ENCODE measurements around the gene RHOJ. TPM values are rescaled to one million over a fixed set of nuclear protein-coding genes. Genes with fewer than 3 reads are reported as not detected.
A peak's percentile ranks its signal among the peaks of the same experiment; 100 is the strongest.

The RHOJ gene
- total RNA-seq, 2 experiments from 2014 or later = not detected

- no peak for ATAC-seq (ENCODE audit: low read depth)
- Mint-ChIP-seq H3K36me3 (no peaks in the 10 kb centered on the region), H3K4me3 (no peak overlapping the region), H3K9me3 (no peaks in the 10 kb centered on the region), H3K27me3 (peaks cover 5% of the 10 kb centered on the region), H3K4me1 (no peaks in the 10 kb centered on the region), H3K27ac (no peak overlapping the region)
- POLR2A ChIA-PET = no interaction called here
- no peak for DNase-seq
These were observed 79.0 kb downstream of the RHOJ start for GRCh38 chr14:63282997-63283883.

GRCh38 chr14:63283884-63284248 lies 79.6 kb downstream of the RHOJ start:
- H3K27me3 Mint-ChIP-seq = peaks cover 5% of the 10 kb centered on the region
- no peaks in the 10 kb centered on the region for H3K36me3 Mint-ChIP-seq
- no peaks in the 10 kb centered on the region for H3K4me1 Mint-ChIP-seq
- DNase-seq = no peak
- POLR2A ChIA-PET = no interaction called here
- no peak overlapping the region for H3K27ac Mint-ChIP-seq
- H3K9me3 Mint-ChIP-seq = no peaks in the 10 kb centered on the region
- no peak for ATAC-seq (ENCODE audit: low read depth)
- no peak overlapping the region for H3K4me3 Mint-ChIP-seq

GRCh38 chr14:63286071-63286470 lies 81.8 kb downstream of the RHOJ start:
- DNase-seq = no peak
- Mint-ChIP-seq H3K27me3 (peaks cover 7% of the 10 kb centered on the region), H3K36me3 (no peaks in the 10 kb centered on the region), H3K4me1 (no peaks in the 10 kb centered on the region), H3K4me3 (no peak overlapping the region), H3K9me3 (no peaks in the 10 kb centered on the region), H3K27ac (no peak overlapping the region)
- no peak for ATAC-seq (ENCODE audit: low read depth)
- POLR2A ChIA-PET = no interaction called here

- Mint-ChIP-seq H3K36me3 (no peaks in the 10 kb centered on the region), H3K4me3 (no peak overlapping the region)
- POLR2A ChIA-PET = interaction anchor here (0.9 kb wide), 1 partner anchor 132 kb away, joined by 4 read pairs; no protein-coding TSS in a partner anchor
These were observed 83.6 kb downstream of the RHOJ start for GRCh38 chr14:63287666-63288483.

GRCh38 chr14:63288853-63289252 lies 84.6 kb downstream of the RHOJ start:
- ATAC-seq (ENCODE audit: low read depth) = no peak
- H3K4me1 Mint-ChIP-seq = no peaks in the 10 kb centered on the region
- no peak overlapping the region for H3K4me3 Mint-ChIP-seq
- POLR2A ChIA-PET = no interaction called here
- no peaks in the 10 kb centered on the region for H3K36me3 Mint-ChIP-seq
- no peak overlapping the region for H3K27ac Mint-ChIP-seq
- no peaks in the 10 kb centered on the region for H3K9me3 Mint-ChIP-seq
- peaks cover 11% of the 10 kb centered on the region for H3K27me3 Mint-ChIP-seq
- DNase-seq = no peak

More at GRCh38 chr14:63287666-63288483, 83.6 kb downstream of the RHOJ start:
- no peak overlapping the region for H3K27ac Mint-ChIP-seq
- no peaks in the 10 kb centered on the region for H3K4me1 Mint-ChIP-seq
- ATAC-seq (ENCODE audit: low read depth) = no peak
- no peak for DNase-seq
- no peaks in the 10 kb centered on the region for H3K9me3 Mint-ChIP-seq
- H3K27me3 Mint-ChIP-seq = peaks cover 6% of the 10 kb centered on the region

GRCh38 chr14:63290741-63291430 lies 86.6 kb downstream of the RHOJ start:
- H3K4me1 Mint-ChIP-seq = peaks cover 5% of the 10 kb centered on the region
- no peak overlapping the region for H3K4me3 Mint-ChIP-seq
- no peak for ATAC-seq (ENCODE audit: low read depth)
- no peak overlapping the region for H3K27ac Mint-ChIP-seq
- H3K27me3 Mint-ChIP-seq = peaks cover 11% of the 10 kb centered on the region
- no peaks in the 10 kb centered on the region for H3K9me3 Mint-ChIP-seq
- H3K36me3 Mint-ChIP-seq = no peaks in the 10 kb centered on the region
- POLR2A ChIA-PET = no interaction called here
- no peak for DNase-seq

- no peak for ATAC-seq (ENCODE audit: low read depth)
- no peak overlapping the region for H3K27ac Mint-ChIP-seq
- H3K27me3 Mint-ChIP-seq = peaks cover 13% of the 10 kb centered on the region
- no peaks in the 10 kb centered on the region for H3K36me3 Mint-ChIP-seq
- POLR2A ChIA-PET = no interaction called here
- no peaks in the 10 kb centered on the region for H3K9me3 Mint-ChIP-seq
- no peak for DNase-seq
- H3K4me3 Mint-ChIP-seq = no peak overlapping the region
- H3K4me1 Mint-ChIP-seq = peaks cover 5% of the 10 kb centered on the region
These were observed 88.6 kb downstream of the RHOJ start for GRCh38 chr14:63292805-63293204.

- POLR2A ChIA-PET = no interaction called here
- Mint-ChIP-seq H3K36me3 (no peaks in the 10 kb centered on the region), H3K27me3 (peaks cover 12% of the 10 kb centered on the region), H3K27ac (no peak overlapping the region), H3K9me3 (no peaks in the 10 kb centered on the region), H3K4me1 (peaks cover 9% of the 10 kb centered on the region), H3K4me3 (peak overlapping the region; percentile 6)
- no peak for DNase-seq
- no peak for ATAC-seq (ENCODE audit: low read depth)
These were observed 91.0 kb downstream of the RHOJ start for GRCh38 chr14:63295231-63295685.

GRCh38 chr14:63296060-63296563 lies 91.9 kb downstream of the RHOJ start:
- Mint-ChIP-seq H3K4me1 (peaks cover 9% of the 10 kb centered on the region), H3K4me3 (no peak overlapping the region), H3K27me3 (peaks cover 7% of the 10 kb centered on the region), H3K36me3 (no peaks in the 10 kb centered on the region), H3K27ac (no peak overlapping the region), H3K9me3 (no peaks in the 10 kb centered on the region)
- ATAC-seq (ENCODE audit: low read depth) (no peak), DNase-seq (no peak)
- POLR2A ChIA-PET = no interaction called here

GRCh38 chr14:63297372-63298063 lies 93.3 kb downstream of the RHOJ start:
- Mint-ChIP-seq H3K27me3 (peaks cover 11% of the 10 kb centered on the region), H3K36me3 (no peaks in the 10 kb centered on the region), H3K27ac (no peak overlapping the region), H3K4me3 (no peak overlapping the region), H3K4me1 (peaks cover 9% of the 10 kb centered on the region), H3K9me3 (no peaks in the 10 kb centered on the region)
- DNase-seq (no peak), ATAC-seq (ENCODE audit: low read depth) (no peak)
- POLR2A ChIA-PET = no interaction called here

- POLR2A ChIA-PET = no interaction called here
- Mint-ChIP-seq H3K9me3 (no peaks in the 10 kb centered on the region), H3K36me3 (no peaks in the 10 kb centered on the region), H3K4me1 (peaks cover 9% of the 10 kb centered on the region), H3K27ac (no peak overlapping the region), H3K27me3 (peaks cover 14% of the 10 kb centered on the region), H3K4me3 (no peak overlapping the region)
- ATAC-seq (ENCODE audit: low read depth) (no peak), DNase-seq (no peak)
These were observed 95.3 kb downstream of the RHOJ start for GRCh38 chr14:63299351-63300110.

GRCh38 chr14:63300854-63301253 lies 96.6 kb downstream of the RHOJ start:
- Mint-ChIP-seq H3K9me3 (no peaks in the 10 kb centered on the region), H3K27me3 (peaks cover 14% of the 10 kb centered on the region), H3K27ac (no peak overlapping the region), H3K4me1 (peaks cover 5% of the 10 kb centered on the region), H3K4me3 (no peak overlapping the region), H3K36me3 (no peaks in the 10 kb centered on the region)
- DNase-seq (no peak), ATAC-seq (ENCODE audit: low read depth) (no peak)
- POLR2A ChIA-PET = no interaction called here

Measured in activated naive CD8-positive, alpha-beta T cell treated with anti-CD3 and anti-CD28 coated beads, Interleukin-2, amount 10 ng/mL, durations not matched to agents 7 days and 5 days (primary cell).